ENCODE results near the gene FRMD8. TPM values are rescaled to one million over a fixed set of nuclear protein-coding genes. Genes with fewer than 3 reads are reported as not detected.

Gene FRMD8
- polyA plus RNA-seq, 3 donors = 33.7 to 41.2 (median 35.4) TPM

DNA sequence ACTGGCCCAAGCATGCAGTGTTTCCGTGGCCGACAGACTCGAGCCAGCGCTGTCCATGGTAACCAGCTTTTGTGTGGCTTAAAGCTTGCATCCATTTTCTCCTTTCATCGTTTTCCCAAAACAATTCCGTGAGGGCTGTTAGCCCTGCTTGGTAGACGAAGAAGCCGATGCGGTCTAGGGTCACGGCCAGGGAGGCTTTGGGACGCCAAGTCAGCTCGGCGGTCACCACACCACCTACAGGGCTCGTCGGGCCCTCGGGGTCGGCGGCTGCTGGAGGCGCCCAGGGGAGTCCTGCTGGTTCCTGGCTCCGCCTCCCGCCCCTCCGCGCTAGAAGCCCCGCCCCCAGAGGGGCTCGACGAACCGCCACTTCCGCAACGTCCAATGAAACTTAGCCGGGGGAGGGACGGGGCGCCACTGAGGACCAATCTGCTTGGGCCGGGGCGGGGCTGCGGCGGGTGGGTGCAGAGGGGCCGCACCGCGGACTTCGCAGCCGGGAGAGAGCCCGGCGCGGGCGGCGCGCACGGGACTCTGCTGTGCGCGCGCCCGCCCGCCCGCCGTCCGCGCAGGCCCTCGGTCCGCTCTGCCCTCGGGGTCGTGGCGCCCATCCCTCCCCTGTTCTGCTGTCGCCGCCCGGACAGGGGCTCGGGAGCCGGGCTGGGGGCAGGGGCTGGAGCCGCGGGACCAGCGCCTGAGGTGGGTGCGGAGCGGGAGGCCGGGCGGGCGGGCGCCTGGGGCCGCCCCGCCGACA lies 32.0 kb upstream of the FRMD8 start, which contains the start of gene TIGD3:
TIGD3 (plus strand) TSS at position 487 of the 748 bp plus-strand sequence. CDS start 1,058 bp downstream, outside the sequence.
- peak; percentile 87 to 90 (median 89) for DNase-seq
- Mint-ChIP-seq H3K27me3 (ENCODE audit: low read depth in 3 of 3) (peaks cover 6 to 18% (median 10%) of the 10 kb centered on the region in 3 donors), H3K9me3 (no peaks in the 10 kb centered on the region), H3K27ac (peak within 1 kb of the TSS in 5 of 7 donors; percentile 61 to 75 (median 69)), H3K4me3 (peak within 1 kb of the TSS; percentile 86 to 93), H3K4me1 (peaks cover 20% of the 10 kb centered on the region), H3K36me3 (peaks cover 23 to 31% of the 10 kb centered on the region in 2 donors)
- Histone ChIP-seq H3K79me2 (ENCODE audit: insufficient read depth, low read length) (no peaks in the 10 kb centered on the region), H4K20me1 (ENCODE audit: insufficient read depth, low read length) (peaks cover 7% of the 10 kb centered on the region), H3K27ac (ENCODE audit: low read depth in 1 of 2, low read length in 2 of 2) (no peak within 1 kb of the TSS), H3K9me3 (replicated peaks in 1 of 2; ENCODE audit: control insufficient read depth in 1 of 2, insufficient read depth in 1 of 2, low read length in 2 of 2) (no peaks in the 10 kb centered on the region), H3K9ac (ENCODE audit: insufficient read depth, low read length, poor library complexity, severe bottlenecking) (peak within 1 kb of the TSS; percentile 64), H2AFZ (ENCODE audit: insufficient read depth, low read depth, low read length, poor library complexity, severe bottlenecking) (peak within 1 kb of the TSS; percentile 76), H3K36me3 (replicated peaks in 1 of 2; ENCODE audit: control insufficient read depth in 1 of 2, insufficient read depth in 2 of 2, low read length in 2 of 2) (peaks cover 31 to 33% of the 10 kb centered on the region in 2 donors), H3K4me3 (replicated peaks in 1 of 3; ENCODE audit: low read depth in 2 of 3, low read length in 3 of 3) (peak within 1 kb of the TSS; percentile 46 to 80 (median 75)), H3K4me1 (ENCODE audit: control insufficient read depth in 1 of 2, insufficient read depth in 2 of 2, low read length in 2 of 2) (peaks cover 15 to 23% of the 10 kb centered on the region in 2 donors), H3K27me3 (ENCODE audit: control insufficient read depth in 2 of 2, insufficient read depth in 2 of 2, low read length in 2 of 2) (peaks cover 0 to 14% of the 10 kb centered on the region in 2 donors), H3K4me2 (replicated peaks; ENCODE audit: extremely low read depth, low read length, poor library complexity, severe bottlenecking) (peak within 1 kb of the TSS; percentile 94)
- TF ChIP-seq, protein P1, sequence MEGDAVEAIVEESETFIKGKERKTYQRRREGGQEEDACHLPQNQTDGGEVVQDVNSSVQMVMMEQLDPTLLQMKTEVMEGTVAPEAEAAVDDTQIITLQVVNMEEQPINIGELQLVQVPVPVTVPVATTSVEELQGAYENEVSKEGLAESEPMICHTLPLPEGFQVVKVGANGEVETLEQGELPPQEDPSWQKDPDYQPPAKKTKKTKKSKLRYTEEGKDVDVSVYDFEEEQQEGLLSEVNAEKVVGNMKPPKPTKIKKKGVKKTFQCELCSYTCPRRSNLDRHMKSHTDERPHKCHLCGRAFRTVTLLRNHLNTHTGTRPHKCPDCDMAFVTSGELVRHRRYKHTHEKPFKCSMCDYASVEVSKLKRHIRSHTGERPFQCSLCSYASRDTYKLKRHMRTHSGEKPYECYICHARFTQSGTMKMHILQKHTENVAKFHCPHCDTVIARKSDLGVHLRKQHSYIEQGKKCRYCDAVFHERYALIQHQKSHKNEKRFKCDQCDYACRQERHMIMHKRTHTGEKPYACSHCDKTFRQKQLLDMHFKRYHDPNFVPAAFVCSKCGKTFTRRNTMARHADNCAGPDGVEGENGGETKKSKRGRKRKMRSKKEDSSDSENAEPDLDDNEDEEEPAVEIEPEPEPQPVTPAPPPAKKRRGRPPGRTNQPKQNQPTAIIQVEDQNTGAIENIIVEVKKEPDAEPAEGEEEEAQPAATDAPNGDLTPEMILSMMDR (IDR thresholded peaks at IDR 0.05) = no peak
- WGBS (ENCODE audit: insufficient coverage) = under 1% methylated on average over 79 of the region's 79 CpGs
- intact Hi-C loops (cut with micrococcal nuclease) = no loop called here

DNA sequence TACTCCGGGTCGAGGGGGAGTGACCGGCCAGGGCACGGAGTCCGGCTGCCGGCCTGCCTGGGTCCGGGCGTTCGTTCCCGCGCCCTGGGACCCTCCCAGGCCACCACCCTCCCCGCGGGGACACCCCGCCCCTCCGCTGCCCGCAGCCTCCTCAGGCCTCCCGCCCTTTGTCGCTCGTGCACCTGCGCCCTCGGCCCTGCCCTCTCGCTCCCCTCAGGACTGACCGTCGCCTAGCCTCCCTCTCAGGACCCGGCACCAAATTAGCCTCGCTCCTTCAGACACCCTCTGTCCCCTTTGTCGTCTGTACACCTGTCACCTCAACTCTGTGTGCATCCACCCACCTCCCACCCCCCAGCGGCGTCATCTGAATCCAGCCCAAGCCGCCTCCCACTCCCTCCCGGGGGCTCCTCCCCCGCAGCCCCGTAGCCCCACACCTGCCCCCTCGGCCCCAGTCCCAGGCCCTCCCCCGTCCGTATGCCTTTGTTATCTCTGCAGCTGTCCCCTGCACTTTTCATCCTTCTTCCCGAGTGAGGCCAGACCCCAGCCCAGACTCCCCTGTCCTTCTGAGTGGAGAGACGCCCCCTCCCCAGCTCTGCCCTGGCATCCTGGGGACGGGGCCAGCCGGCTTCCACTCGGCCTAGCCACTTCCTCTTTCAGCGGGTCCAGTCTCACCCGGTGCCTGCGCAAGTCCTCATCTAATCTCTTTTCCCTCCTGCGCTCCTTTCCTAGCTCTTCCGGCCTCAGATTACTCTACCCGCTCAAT lies 31.2 kb upstream of the FRMD8 start:
- DNase-seq = peak; percentile 43 to 68 (median 62)
- Mint-ChIP-seq H3K27ac (peak overlapping the region in 5 of 7 donors; percentile 40 to 75 (median 61)), H3K4me1 (peaks cover 20% of the 10 kb centered on the region), H3K36me3 (peaks cover 17 to 23% of the 10 kb centered on the region in 2 donors), H3K9me3 (no peaks in the 10 kb centered on the region), H3K4me3 (peak overlapping the region; percentile 86 to 93), H3K27me3 (ENCODE audit: low read depth in 3 of 3) (peaks cover 6 to 18% (median 13%) of the 10 kb centered on the region in 3 donors)
- Histone ChIP-seq H3K36me3 (replicated peaks in 1 of 2; ENCODE audit: control insufficient read depth in 1 of 2, insufficient read depth in 2 of 2, low read length in 2 of 2) (peaks cover 24 to 25% of the 10 kb centered on the region in 2 donors), H3K4me3 (replicated peaks in 1 of 3; ENCODE audit: low read depth in 2 of 3, low read length in 3 of 3) (peak overlapping the region; percentile 46 to 80 (median 75)), H3K27me3 (ENCODE audit: control insufficient read depth in 2 of 2, insufficient read depth in 2 of 2, low read length in 2 of 2) (peaks cover 0 to 14% of the 10 kb centered on the region in 2 donors), H3K4me1 (ENCODE audit: control insufficient read depth in 1 of 2, insufficient read depth in 2 of 2, low read length in 2 of 2) (peaks cover 15 to 23% of the 10 kb centered on the region in 2 donors), H3K27ac (ENCODE audit: low read depth in 1 of 2, low read length in 2 of 2) (no peak overlapping the region), H3K79me2 (ENCODE audit: insufficient read depth, low read length) (no peaks in the 10 kb centered on the region), H3K4me2 (replicated peaks; ENCODE audit: extremely low read depth, low read length, poor library complexity, severe bottlenecking) (peak overlapping the region; percentile 94), H3K9ac (ENCODE audit: insufficient read depth, low read length, poor library complexity, severe bottlenecking) (peak overlapping the region; percentile 64), H4K20me1 (ENCODE audit: insufficient read depth, low read length) (peaks cover 7% of the 10 kb centered on the region), H2AFZ (ENCODE audit: insufficient read depth, low read depth, low read length, poor library complexity, severe bottlenecking) (peak overlapping the region; percentile 76), H3K9me3 (replicated peaks in 1 of 2; ENCODE audit: control insufficient read depth in 1 of 2, insufficient read depth in 1 of 2, low read length in 2 of 2) (no peaks in the 10 kb centered on the region)
- intact Hi-C loops (cut with micrococcal nuclease) = no loop called here
- under 1% methylated on average over 47 of the region's 47 CpGs for WGBS (ENCODE audit: insufficient coverage)
- TF ChIP-seq, protein P1 (IDR thresholded peaks at IDR 0.05) = no peak

All from CD14-positive monocyte (primary cell).